Small intestine (tissue), 7 donors: ENCODE results near the gene CCDC57. TPM values are rescaled to one million over a fixed set of nuclear protein-coding genes. Genes with fewer than 3 reads are reported as not detected.
A peak's percentile ranks its signal among the peaks of the same experiment; 100 is the strongest.

ENCODE experiments used
- DNase-seq, 2 donors: peaks; one replicate each; pipeline versions ENCODE4 v3.0.0 to v3.0.0-alpha.2; 2013
- FAIRE-seq: peaks from 2 replicates; lab custom pipeline; 2012; peaks lifted over from hg19 to GRCh38; lab: Jason Lieb, UNC
- H3K27ac ChIP-seq, 3 donors: one replicate each; pipeline ENCODE4 v1.5.1; 2013; ENCODE audit warnings: low read length in 2 of 3, mild to moderate bottlenecking in 2 of 3, control low read depth in 1 of 3, inconsistent platforms in 1 of 3, low read depth in 1 of 3, moderate library complexity in 1 of 3
- H3K27me3 ChIP-seq, 3 donors: one replicate each; pipeline ENCODE4 v1.6.1; 2013; ENCODE audit warnings: low read length in 3 of 3, inconsistent platforms in 1 of 3; ENCODE audit not compliant: control insufficient read depth in 3 of 3, insufficient read depth in 3 of 3
- H3K36me3 ChIP-seq, 3 donors: one replicate each; pipeline ENCODE4 v1.6.1; 2013; ENCODE audit warnings: low read length in 3 of 3, inconsistent platforms in 1 of 3, low read depth in 1 of 3, mild to moderate bottlenecking in 1 of 3, moderate library complexity in 1 of 3; ENCODE audit not compliant: control insufficient read depth in 3 of 3, insufficient read depth in 2 of 3
- H3K4me1 ChIP-seq, 3 donors: one replicate each; pipeline ENCODE4 v1.6.1; 2013; ENCODE audit warnings: low read length in 2 of 3, inconsistent platforms in 1 of 3, low read depth in 1 of 3, mild to moderate bottlenecking in 1 of 3, moderate library complexity in 1 of 3; ENCODE audit not compliant: control insufficient read depth in 3 of 3, insufficient read depth in 2 of 3
- H3K4me3 ChIP-seq, 3 donors: one replicate each; pipeline ENCODE4 v1.5.1; 2013; ENCODE audit warnings: low read length in 3 of 3, control low read depth in 1 of 3, inconsistent platforms in 1 of 3, low read depth in 1 of 3, mild to moderate bottlenecking in 1 of 3, moderate library complexity in 1 of 3
- H3K9me3 ChIP-seq, 2 donors: one replicate each; pipeline ENCODE4 v1.6.1; 2013; ENCODE audit warnings: low read depth in 1 of 2, low read length in 1 of 2; ENCODE audit not compliant: control insufficient read depth in 2 of 2, insufficient read depth in 1 of 2
- WGBS, 3 donors: extraction: QIAGEN DNeasy Blood & Tissue Kit; methylation state at CpG; one replicate each; pipeline ENCODE4 v1.1.7; 2013; 5-methylcytosine and 5-hydroxymethylcytosine counted together
- polyA plus RNA-seq, 4 donors: library from polyadenylated mRNA; stranded (reverse) in 3 of 4; unstranded in 1 of 4; fragments of 200-250 nt in 3 of 4; fragments of 120-200 nt in 1 of 4; gene quantifications; one replicate each; pipeline versions ENCODE4 v1.2.1 to v1.2.3, GENCODE V29; 2013
- donor health status: healthy with polysubstance abuse.
- donor health status: control.
- donor health status: control.
- donor health status: Bipolar disorder and iron deficiency.
- donor health status: healthy.

Gene CCDC57
- polyA plus RNA-seq, 4 donors: 36.7 to 97.3 (median 44.6) TPM

DNA sequence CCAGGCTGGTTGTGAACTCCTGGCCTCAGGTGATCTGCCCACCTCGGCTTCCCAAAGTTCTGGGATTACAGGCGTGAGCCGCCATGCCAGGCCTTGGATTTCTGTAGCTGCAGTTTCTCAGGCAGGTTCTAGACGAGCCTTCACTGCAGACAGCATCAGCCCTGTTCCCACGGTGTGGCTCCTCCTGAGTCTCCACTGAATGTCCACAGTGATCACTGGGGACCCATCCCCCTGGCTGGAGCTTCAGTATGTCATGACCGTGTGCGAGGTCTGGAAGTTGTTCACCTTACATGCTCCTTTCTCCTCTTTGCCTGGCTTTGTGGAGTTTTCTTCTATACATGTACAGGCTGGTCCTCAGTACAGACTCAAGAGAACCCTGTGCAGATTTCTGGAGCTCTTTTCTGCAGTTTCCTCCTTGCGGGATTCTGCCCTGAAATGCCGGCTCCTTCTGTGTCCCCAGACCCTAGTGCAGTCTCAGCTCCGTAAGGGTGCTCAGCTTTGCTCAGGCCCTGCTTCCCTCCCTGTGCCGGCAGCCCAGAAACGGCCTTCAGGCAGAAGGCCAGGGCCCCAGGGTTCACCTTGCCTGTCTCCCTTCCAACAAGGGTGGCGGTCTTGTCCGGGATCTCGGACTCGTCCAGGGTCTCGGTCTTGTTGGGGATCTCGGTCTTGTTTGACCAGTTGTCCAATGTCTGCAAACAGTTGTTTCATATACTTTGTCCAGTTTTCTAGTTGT is 100.3 kb downstream of the CCDC57 start:
- Histone ChIP-seq H3K27me3 (no peaks in the 10 kb centered on the region), H3K9me3 (no peaks in the 10 kb centered on the region), H3K4me3 (no peak overlapping the region), H3K27ac (no peak overlapping the region), H3K36me3 (peaks cover 0 to 60% (median 0%) of the 10 kb centered on the region in 3 donors), H3K4me1 (peaks cover 0 to under 1% (median 0%) of the 10 kb centered on the region in 3 donors)
- FAIRE-seq (no peak), DNase-seq (no peak)
- WGBS, 3 donors: 93 to 95% (median 93%) methylated on average over 18 of the region's 18 CpGs

DNA sequence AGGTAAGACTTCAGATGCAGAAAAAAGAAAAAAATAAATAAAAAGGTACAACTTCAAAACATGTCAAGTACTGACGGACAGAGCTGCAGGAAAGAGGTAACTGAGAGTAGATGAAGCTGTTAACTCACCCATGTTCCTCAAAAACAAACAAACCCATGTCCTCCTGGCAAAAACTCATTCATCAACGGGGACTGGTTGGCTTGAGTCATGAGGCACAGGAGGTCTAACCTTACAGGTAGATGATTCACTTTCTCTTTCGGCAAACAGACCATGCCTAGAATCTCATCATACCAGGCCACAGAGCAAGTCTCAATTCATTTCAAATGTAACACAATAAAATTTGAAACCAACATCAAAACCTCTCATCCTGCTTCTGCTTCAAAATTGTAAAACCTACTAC is 102.3 kb downstream of the CCDC57 start:
- DNase-seq (no peak), FAIRE-seq (no peak)
- Histone ChIP-seq H3K36me3 (peaks cover 0 to 55% (median 0%) of the 10 kb centered on the region in 3 donors), H3K27me3 (no peaks in the 10 kb centered on the region), H3K4me1 (peaks cover 0 to 21% (median 6%) of the 10 kb centered on the region in 3 donors), H3K4me3 (no peak overlapping the region), H3K27ac (no peak overlapping the region), H3K9me3 (no peaks in the 10 kb centered on the region)
- WGBS, 3 donors: 56 to 68% (median 67%) methylated on average over 3 of the region's 3 CpGs

DNA sequence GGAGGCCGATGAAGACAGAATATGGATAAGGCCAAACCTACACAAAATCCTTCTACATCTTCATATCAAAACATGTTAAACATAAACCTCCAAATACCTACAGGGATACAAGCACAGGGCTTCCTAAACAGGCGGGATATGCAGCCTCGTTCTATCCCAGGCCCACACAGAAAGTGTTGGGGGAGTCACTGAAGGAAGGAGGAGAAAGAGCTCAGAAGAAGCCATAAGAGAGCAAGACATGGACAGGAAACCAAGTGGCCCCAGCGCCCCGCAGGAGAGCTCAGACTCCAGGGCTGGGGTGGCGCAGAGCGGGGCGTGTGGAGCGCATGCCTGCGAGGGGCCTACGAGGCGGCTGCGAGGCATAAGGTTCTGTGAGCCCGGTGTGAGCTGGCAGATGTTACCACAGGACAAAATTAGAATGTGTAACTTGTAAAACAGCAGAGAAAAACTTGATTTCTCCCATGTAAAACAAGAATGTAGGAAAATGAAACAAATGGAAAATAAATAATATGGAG is 103.6 kb downstream of the CCDC57 start:
- Histone ChIP-seq H3K36me3 (peaks cover 0 to 51% (median 0%) of the 10 kb centered on the region in 3 donors), H3K4me3 (no peak overlapping the region), H3K27me3 (no peaks in the 10 kb centered on the region), H3K9me3 (no peaks in the 10 kb centered on the region), H3K4me1 (peaks cover 0 to 26% (median 6%) of the 10 kb centered on the region in 3 donors), H3K27ac (no peak overlapping the region)
- FAIRE-seq (no peak), DNase-seq (no peak)
- 92 to 96% (median 96%) methylated on average over 14 of the region's 14 CpGs for WGBS, 3 donors

DNA sequence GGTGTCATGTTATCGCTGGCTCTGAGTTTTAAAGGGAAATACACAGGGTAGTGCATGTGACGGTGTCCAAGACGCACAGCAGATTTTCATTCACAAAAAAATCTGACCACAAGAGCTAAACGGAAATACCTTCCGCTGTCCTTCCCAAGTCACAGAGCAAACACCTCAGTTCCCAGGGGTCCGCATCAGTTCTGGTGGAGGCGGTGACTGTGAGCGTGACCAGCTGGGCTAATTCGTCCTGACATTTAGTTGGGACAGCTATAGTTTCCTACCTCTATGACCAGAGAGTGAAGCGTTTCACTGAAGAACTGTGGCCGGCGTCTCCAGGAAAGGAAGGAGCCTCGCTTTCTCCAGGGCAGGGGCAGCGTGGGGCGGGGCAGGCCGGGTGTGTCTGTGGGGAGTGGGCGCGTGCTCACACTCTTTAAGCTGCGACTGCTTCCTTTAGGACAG is 104.1 kb downstream of the CCDC57 start:
- FAIRE-seq: no peak
- WGBS, 3 donors: 89 to 90% (median 89%) methylated on average over 19 of the region's 19 CpGs
- DNase-seq: no peak
- Histone ChIP-seq H3K27me3 (no peaks in the 10 kb centered on the region), H3K9me3 (no peaks in the 10 kb centered on the region), H3K4me3 (no peak overlapping the region), H3K36me3 (peaks cover 0 to 46% (median 0%) of the 10 kb centered on the region in 3 donors), H3K4me1 (peaks cover 0 to 31% (median 6%) of the 10 kb centered on the region in 3 donors), H3K27ac (no peak overlapping the region)

DNA sequence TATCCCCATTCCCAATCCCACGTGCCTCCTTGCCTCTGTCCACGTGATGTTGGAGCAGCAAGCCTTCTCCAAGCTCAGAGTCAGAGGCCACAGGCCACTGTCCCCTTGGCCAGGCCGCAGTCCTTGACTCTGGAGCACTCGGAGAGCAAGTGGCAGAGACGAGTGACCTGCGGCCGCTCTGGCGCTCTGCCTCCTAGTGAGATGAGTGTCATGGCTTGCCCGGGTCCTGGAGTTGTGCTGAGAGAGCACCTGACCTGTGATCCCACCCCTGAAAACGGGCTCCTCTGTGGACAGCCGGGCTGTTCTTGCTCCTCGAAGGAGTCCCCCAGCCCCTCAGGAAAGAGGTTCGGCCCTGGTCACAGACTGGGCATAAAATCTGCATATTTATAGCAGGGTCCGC is 104.6 kb downstream of the CCDC57 start:
- no peak for DNase-seq
- no peak for FAIRE-seq
- Histone ChIP-seq H3K27me3 (no peaks in the 10 kb centered on the region), H3K4me3 (no peak overlapping the region), H3K9me3 (no peaks in the 10 kb centered on the region), H3K27ac (no peak overlapping the region), H3K36me3 (peaks cover 0 to 41% (median 0%) of the 10 kb centered on the region in 3 donors), H3K4me1 (peaks cover 0 to 35% (median 6%) of the 10 kb centered on the region in 3 donors)
- 90 to 91% (median 91%) methylated on average over 14 of the region's 14 CpGs for WGBS, 3 donors

DNA sequence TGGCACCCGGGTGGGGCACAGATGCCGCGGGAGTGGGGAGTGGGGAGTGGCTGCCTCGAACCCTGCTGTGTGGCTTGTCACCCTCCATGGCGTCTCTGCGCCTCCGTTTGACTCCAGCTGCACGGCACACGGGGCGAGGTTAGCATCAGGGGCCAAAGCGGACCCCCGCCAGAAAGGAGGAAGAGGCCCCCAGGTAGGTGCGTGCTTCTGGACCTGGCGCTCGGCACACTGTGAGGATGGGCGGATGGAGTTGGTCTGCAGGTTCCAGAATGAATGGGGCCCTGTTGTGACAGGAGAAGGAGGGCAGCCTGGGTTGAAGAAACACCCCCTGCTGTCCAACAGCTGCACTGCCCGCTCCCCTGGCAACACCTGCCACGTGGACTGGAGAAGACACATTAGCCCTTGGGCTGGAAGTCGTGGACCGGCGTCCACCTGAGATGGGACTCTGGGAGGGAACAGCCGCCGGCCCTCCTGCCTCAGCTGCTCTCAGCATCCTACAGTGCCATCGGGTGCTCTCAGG is 105.2 kb downstream of the CCDC57 start:
- WGBS, 3 donors: 86 to 90% (median 89%) methylated on average over 22 to 24 of the region's 24 CpGs

DNA sequence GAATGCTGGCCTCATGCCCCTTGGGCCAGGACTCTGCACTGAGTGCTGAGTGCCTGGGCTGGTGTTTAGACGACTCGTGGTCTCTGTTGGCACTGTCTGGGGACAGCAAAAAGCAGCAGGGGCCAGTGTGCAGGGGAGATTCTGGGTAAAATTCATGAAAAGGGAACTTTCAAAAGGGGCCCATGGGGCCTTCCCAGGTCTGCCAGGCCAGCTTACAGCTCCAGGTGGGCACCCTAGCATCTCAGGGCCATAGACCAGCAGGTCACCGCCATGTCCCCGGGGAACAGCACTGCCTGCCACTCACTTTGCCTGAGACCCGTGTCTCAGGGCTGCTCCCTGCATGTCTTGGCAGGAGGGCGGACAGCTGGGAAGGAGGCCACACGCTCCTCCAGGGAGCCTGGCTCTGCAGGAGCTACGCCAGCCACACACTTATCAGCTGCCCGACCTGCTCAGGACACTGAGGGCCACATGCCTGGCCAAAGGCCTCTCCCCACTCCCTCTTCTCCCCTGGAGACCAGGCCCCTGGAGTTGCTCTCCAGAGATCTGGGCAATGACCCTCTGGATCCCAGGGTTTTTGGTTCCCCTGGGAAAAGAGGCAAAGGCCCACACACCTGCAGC is 105.8 kb downstream of the CCDC57 start:
- no peak for FAIRE-seq
- Histone ChIP-seq H3K4me1 (peaks cover 0 to 39% (median 6%) of the 10 kb centered on the region in 3 donors), H3K36me3 (peaks cover 0 to 34% (median 0%) of the 10 kb centered on the region in 3 donors), H3K27ac (peak overlapping the region; percentile 73 to 79 (median 77)), H3K4me3 (peak overlapping the region in 2 of 3 donors; percentile 12 to 30), H3K9me3 (no peaks in the 10 kb centered on the region), H3K27me3 (no peaks in the 10 kb centered on the region)
- no peak for DNase-seq
- 40 to 44% (median 43%) methylated on average over 9 of the region's 9 CpGs for WGBS, 3 donors

More for the DNA sequence above, 105.2 kb downstream of the CCDC57 start:
- H3K27ac ChIP-seq: peak overlapping the region in 1 of 3 donors; percentile 77
- H3K4me3 ChIP-seq: no peak overlapping the region
- no peak for DNase-seq
- no peak for FAIRE-seq
- peaks cover 0 to 36% (median 0%) of the 10 kb centered on the region in 3 donors for H3K36me3 ChIP-seq
- no peaks in the 10 kb centered on the region for H3K9me3 ChIP-seq
- no peaks in the 10 kb centered on the region for H3K27me3 ChIP-seq
- H3K4me1 ChIP-seq: peaks cover 0 to 36% (median 6%) of the 10 kb centered on the region in 3 donors
